Osteocyte (in vitro differentiated cells): Measurements from ENCODE around the gene TSPAN11. TPM values are rescaled to one million over a fixed set of nuclear protein-coding genes. Genes with fewer than 3 reads are reported as not detected.
A peak's percentile ranks its signal among the peaks of the same experiment; 100 is the strongest.

ENCODE experiments used
- DNase-seq: peaks from one replicate; pipeline ENCODE4 v3.0.0; 2021; ENCODE audit warnings: mixed read lengths; ENCODE audit not compliant: unreplicated experiment; ENCODE audit errors: extremely low spot score
- H3K27ac Mint-ChIP-seq: one replicate; pipeline ENCODE4 v1.8.0; 2021; ENCODE audit warnings: mild to moderate bottlenecking, mixed read lengths; ENCODE audit not compliant: unreplicated experiment
- H3K27me3 Mint-ChIP-seq: one replicate; pipeline ENCODE4 v1.8.0; 2021; ENCODE audit warnings: mixed read lengths; ENCODE audit not compliant: unreplicated experiment
- H3K36me3 Mint-ChIP-seq: one replicate; pipeline ENCODE4 v1.8.0; 2021; ENCODE audit warnings: mixed read lengths; ENCODE audit not compliant: unreplicated experiment
- H3K4me1 Mint-ChIP-seq: one replicate; pipeline ENCODE4 v1.8.0; 2021; ENCODE audit warnings: mixed read lengths; ENCODE audit not compliant: unreplicated experiment
- H3K4me3 Mint-ChIP-seq: one replicate; pipeline ENCODE4 v1.8.0; 2021; ENCODE audit warnings: mild to moderate bottlenecking, moderate library complexity, mixed read lengths; ENCODE audit not compliant: unreplicated experiment
- H3K9me3 Mint-ChIP-seq: one replicate; pipeline ENCODE4 v1.8.0; 2021; ENCODE audit warnings: mixed read lengths; ENCODE audit not compliant: unreplicated experiment
- total RNA-seq: library from RNA; stranded (reverse); gene quantifications from 2 replicates; pipeline ENCODE4 v1.2.1, GENCODE V29; 2021
- TF ChIP-seq, protein P1 (sequence below): fragments of 200-600 bp; sonication (generic); IDR thresholded peaks from 2 replicates; pipeline ENCODE4 v1.5.0; 2021; ENCODE audit warnings: antibody characterized with exemption, mild to moderate bottlenecking, moderate library complexity

The TSPAN11 gene
- total RNA-seq, 1 donor from 2014 or later = 9.2 TPM

DNA sequence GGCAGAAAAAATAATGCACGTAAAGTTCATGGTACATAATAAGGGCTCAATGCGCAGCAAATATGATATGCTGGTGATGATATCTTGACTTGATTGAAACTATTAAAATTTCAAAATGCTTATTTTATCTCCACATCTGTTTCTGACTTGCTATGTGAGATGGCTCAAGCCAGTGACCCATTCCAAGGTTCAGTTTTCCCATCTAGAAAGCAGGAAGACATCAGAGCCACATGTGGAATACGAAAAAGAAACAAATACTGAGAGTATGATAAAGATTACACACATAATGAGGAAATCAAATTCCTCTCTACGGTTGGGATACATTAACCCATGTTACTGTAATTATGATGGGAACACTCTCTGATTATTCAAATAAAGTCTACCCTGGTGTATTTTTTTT lies 24.0 kb upstream of the TSPAN11 start:
- DNase-seq = no peak
- H3K9me3 Mint-ChIP-seq = no peaks in the 10 kb centered on the region
- H3K4me3 Mint-ChIP-seq = no peak overlapping the region
- H3K36me3 Mint-ChIP-seq = no peaks in the 10 kb centered on the region
- H3K27me3 Mint-ChIP-seq = peaks cover 12% of the 10 kb centered on the region
- no peak overlapping the region for H3K27ac Mint-ChIP-seq
- TF ChIP-seq, protein P1, sequence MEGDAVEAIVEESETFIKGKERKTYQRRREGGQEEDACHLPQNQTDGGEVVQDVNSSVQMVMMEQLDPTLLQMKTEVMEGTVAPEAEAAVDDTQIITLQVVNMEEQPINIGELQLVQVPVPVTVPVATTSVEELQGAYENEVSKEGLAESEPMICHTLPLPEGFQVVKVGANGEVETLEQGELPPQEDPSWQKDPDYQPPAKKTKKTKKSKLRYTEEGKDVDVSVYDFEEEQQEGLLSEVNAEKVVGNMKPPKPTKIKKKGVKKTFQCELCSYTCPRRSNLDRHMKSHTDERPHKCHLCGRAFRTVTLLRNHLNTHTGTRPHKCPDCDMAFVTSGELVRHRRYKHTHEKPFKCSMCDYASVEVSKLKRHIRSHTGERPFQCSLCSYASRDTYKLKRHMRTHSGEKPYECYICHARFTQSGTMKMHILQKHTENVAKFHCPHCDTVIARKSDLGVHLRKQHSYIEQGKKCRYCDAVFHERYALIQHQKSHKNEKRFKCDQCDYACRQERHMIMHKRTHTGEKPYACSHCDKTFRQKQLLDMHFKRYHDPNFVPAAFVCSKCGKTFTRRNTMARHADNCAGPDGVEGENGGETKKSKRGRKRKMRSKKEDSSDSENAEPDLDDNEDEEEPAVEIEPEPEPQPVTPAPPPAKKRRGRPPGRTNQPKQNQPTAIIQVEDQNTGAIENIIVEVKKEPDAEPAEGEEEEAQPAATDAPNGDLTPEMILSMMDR = no peak
- H3K4me1 Mint-ChIP-seq = peaks cover 4% of the 10 kb centered on the region

DNA sequence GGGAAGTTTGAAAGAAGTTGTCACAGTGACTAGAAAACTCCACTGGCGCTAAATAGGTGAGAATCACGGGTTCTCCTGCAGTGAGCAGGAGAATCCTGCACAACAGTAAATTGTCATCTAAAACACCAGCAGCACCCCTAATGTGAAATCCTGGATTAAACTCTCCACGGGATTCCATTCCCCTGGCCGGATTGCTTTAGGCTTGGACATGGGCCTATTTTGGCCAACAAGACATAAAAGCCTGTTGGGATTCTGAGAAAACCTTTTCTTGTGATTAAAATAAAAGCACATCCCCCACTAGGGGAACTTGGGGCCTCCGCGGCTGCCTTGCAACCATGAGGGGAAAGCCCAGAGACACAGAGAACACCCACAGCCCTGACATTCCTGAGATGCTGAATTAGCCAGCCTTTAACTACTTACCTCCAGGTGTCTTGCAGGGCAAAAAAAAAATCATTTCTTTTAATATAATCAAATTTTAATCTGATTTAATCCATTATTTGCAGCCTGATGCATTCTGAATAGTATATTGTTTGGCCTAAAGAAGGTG lies 21.0 kb upstream of the TSPAN11 start:
- no peak for DNase-seq

GRCh38 chr12:30908076-30908721 lies 18.3 kb upstream of the TSPAN11 start:
- H3K4me1 Mint-ChIP-seq = peaks cover 34% of the 10 kb centered on the region
- H3K27me3 Mint-ChIP-seq = no peaks in the 10 kb centered on the region
- H3K4me3 Mint-ChIP-seq = no peak overlapping the region
- H3K36me3 Mint-ChIP-seq = no peaks in the 10 kb centered on the region
- peak overlapping the region; percentile 90 for H3K27ac Mint-ChIP-seq
- TF ChIP-seq, protein P1 = no peak
- no peaks in the 10 kb centered on the region for H3K9me3 Mint-ChIP-seq
- no peak for DNase-seq

More for the DNA sequence above, 21.0 kb upstream of the TSPAN11 start:
- Mint-ChIP-seq H3K36me3 (no peaks in the 10 kb centered on the region), H3K9me3 (no peaks in the 10 kb centered on the region), H3K4me3 (no peak overlapping the region), H3K4me1 (peaks cover 31% of the 10 kb centered on the region), H3K27ac (no peak overlapping the region), H3K27me3 (peaks cover 1% of the 10 kb centered on the region)
- TF ChIP-seq, protein P1 = no peak

- TF ChIP-seq, protein P1 = no peak
- H3K9me3 Mint-ChIP-seq = no peaks in the 10 kb centered on the region
- H3K4me1 Mint-ChIP-seq = peaks cover 34% of the 10 kb centered on the region
- peak overlapping the region; percentile 2 for H3K4me3 Mint-ChIP-seq
- peak overlapping the region; percentile 90 for H3K27ac Mint-ChIP-seq
- DNase-seq = no peak
- no peaks in the 10 kb centered on the region for H3K36me3 Mint-ChIP-seq
- no peaks in the 10 kb centered on the region for H3K27me3 Mint-ChIP-seq
These were observed 17.7 kb upstream of the TSPAN11 start for GRCh38 chr12:30908722-30909348.

GRCh38 chr12:30909349-30910037 lies 17.1 kb upstream of the TSPAN11 start:
- Mint-ChIP-seq H3K4me1 (peaks cover 34% of the 10 kb centered on the region), H3K4me3 (peak overlapping the region; percentile 4), H3K36me3 (no peaks in the 10 kb centered on the region), H3K27ac (peak overlapping the region; percentile 90), H3K9me3 (no peaks in the 10 kb centered on the region), H3K27me3 (peaks cover 3% of the 10 kb centered on the region)
- TF ChIP-seq, protein P1 = no peak
- DNase-seq = no peak
